Trophoblast cell (in vitro differentiated cells and primary cell): ENCODE results near the gene TEKTIP1.
"Not testable (repeated sequence)": the region's sequence is repeated elsewhere in the genome, so short reads cannot be mapped to it uniquely, and the experiment has no call there.

Experiments
- DNase-seq, 2 donors: peaks; one replicate each; pipeline ENCODE4 v3.0.0-alpha.2; 2016
- H2AFZ ChIP-seq: 2 replicates; pipeline ENCODE4 v1.6.1; 2013; ENCODE audit warnings: low read length, moderate library complexity, mild to moderate bottlenecking; ENCODE audit not compliant: insufficient read depth, poor library complexity
- H2AK5ac ChIP-seq: 2 replicates; pipeline ENCODE4 v1.6.1; 2013; ENCODE audit warnings: mild to moderate bottlenecking, low read length
- H2BK120ac ChIP-seq: 2 replicates; pipeline ENCODE4 v1.6.1; 2013; ENCODE audit warnings: low read length, mild to moderate bottlenecking, moderate library complexity; ENCODE audit not compliant: insufficient read depth, poor library complexity
- H2BK12ac ChIP-seq: 2 replicates; pipeline ENCODE4 v1.6.1; 2013; ENCODE audit warnings: mild to moderate bottlenecking, low read length, moderate library complexity
- H2BK5ac ChIP-seq: 2 replicates; pipeline ENCODE4 v1.6.1; 2013; ENCODE audit warnings: low read length, low read depth, moderate library complexity, mild to moderate bottlenecking; ENCODE audit not compliant: poor library complexity
- H3K14ac ChIP-seq: 2 replicates; pipeline ENCODE4 v1.6.1; 2013; ENCODE audit warnings: mild to moderate bottlenecking, low read length
- H3K18ac ChIP-seq: 2 replicates; pipeline ENCODE4 v1.6.1; 2013; ENCODE audit warnings: mild to moderate bottlenecking, low read length
- H3K23ac ChIP-seq: 2 replicates; pipeline ENCODE4 v1.6.1; 2013; ENCODE audit warnings: low read length
- H3K27ac ChIP-seq: 2 replicates; pipeline ENCODE4 v1.5.1; 2013; ENCODE audit warnings: low read depth, mild to moderate bottlenecking, inconsistent platforms, low read length, moderate library complexity
- H3K27me3 ChIP-seq: 2 replicates; pipeline ENCODE4 v1.6.1; 2013; ENCODE audit warnings: inconsistent platforms, mild to moderate bottlenecking, low read length, moderate library complexity; ENCODE audit not compliant: insufficient read depth
- H3K36me3 ChIP-seq, 2 experiments: 1 replicate in 1 of 2; 2 replicates in 1 of 2; pipeline ENCODE4 v1.6.1; 2013; ENCODE audit warnings: low read length in 2 of 2, mild to moderate bottlenecking in 2 of 2, moderate library complexity in 1 of 2; ENCODE audit not compliant: insufficient read depth in 2 of 2, control insufficient read depth in 1 of 2
- H3K4ac ChIP-seq: 2 replicates; pipeline ENCODE4 v1.6.1; 2013; ENCODE audit warnings: low read depth, mild to moderate bottlenecking, low read length, moderate library complexity
- H3K4me1 ChIP-seq, 2 experiments: 1 replicate in 1 of 2; 2 replicates in 1 of 2; pipeline ENCODE4 v1.6.1; 2013; ENCODE audit warnings: low read length in 2 of 2, mild to moderate bottlenecking in 2 of 2, moderate library complexity in 1 of 2; ENCODE audit not compliant: insufficient read depth in 2 of 2, control insufficient read depth in 1 of 2
- H3K4me2 ChIP-seq: 2 replicates; pipeline ENCODE4 v1.6.1; 2013; ENCODE audit warnings: inconsistent platforms, mild to moderate bottlenecking, low read length, moderate library complexity
- H3K4me3 ChIP-seq: 2 replicates; pipeline ENCODE4 v1.5.1; 2013; ENCODE audit warnings: mild to moderate bottlenecking, low read depth, low read length, inconsistent platforms
- H3K79me1 ChIP-seq: one replicate; pipeline ENCODE4 v1.6.1; 2013; ENCODE audit warnings: low read length
- H3K79me2 ChIP-seq: 2 replicates; pipeline ENCODE4 v1.6.1; 2013; ENCODE audit warnings: low read length, mild to moderate bottlenecking; ENCODE audit not compliant: control insufficient read depth, insufficient read depth, poor library complexity
- H3K9ac ChIP-seq: 2 replicates; pipeline ENCODE4 v1.6.1; 2013; ENCODE audit warnings: mild to moderate bottlenecking, low read length
- H3K9me3 ChIP-seq: 2 replicates; pipeline ENCODE4 v1.6.1; 2013; ENCODE audit warnings: low read depth, mild to moderate bottlenecking, control low read depth, inconsistent platforms, low read length; ENCODE audit not compliant: insufficient read depth
- H4K12ac ChIP-seq: 2 replicates; pipeline ENCODE4 v1.6.1; 2013; ENCODE audit warnings: low read depth, mild to moderate bottlenecking, low read length, moderate library complexity
- H4K8ac ChIP-seq: 2 replicates; pipeline ENCODE4 v1.6.1; 2013; ENCODE audit warnings: low read depth, mild to moderate bottlenecking, low read length, moderate library complexity
- H4K91ac ChIP-seq: one replicate; pipeline ENCODE4 v1.6.1; 2013; ENCODE audit warnings: low read depth, mild to moderate bottlenecking, low read length, moderate library complexity
- WGBS: extraction: QIAGEN DNeasy Blood & Tissue Kit; methylation state at CpG from one replicate; pipeline ENCODE4 v1.1.7; 2013; ENCODE audit warnings: missing lambda C conversion rate; ENCODE audit not compliant: insufficient read length, insufficient coverage; ENCODE audit errors: extremely low coverage; 5-methylcytosine and 5-hydroxymethylcytosine counted together

Gene TEKTIP1

DNA sequence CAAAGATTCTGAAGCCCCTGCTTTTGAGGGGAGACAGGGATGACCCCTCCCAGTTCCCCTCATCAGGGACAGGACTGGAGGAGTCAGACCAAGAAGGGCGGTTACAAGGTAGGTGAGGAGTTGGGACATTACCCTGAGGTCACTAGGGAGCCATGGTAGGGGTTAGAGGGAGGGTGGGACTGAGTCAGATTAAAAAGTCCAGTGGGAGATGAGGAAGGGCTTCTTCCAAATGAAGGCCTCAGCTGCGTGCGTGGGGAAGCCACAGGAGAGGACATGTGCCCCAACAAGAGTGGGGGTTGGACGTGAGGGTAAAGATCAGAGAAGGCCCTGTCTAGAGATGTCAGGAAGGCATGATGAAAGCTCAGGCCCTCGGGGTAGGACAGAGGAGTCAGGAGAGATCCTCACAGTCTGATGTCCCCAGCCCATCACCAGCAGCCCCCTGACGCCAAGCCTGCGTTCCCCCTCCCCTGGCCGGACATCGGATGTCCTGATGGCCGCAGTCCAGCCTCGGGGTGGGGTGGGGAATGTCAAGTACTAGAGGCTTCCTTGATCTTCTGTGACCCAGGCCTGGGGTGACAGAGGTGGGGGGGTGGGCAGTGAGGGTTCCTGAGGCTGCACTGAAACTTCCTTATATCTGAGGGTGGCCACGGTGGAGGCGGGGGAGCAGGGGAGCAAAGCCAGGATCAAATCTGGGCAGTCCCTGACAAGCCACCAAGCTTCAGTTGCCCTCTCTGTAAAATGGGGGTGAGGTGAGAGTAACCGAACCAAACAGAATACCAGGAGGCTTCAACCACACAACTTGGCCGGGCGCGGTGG is 24.9 kb downstream of the TEKTIP1 start:
- Histone ChIP-seq H3K36me3 (no peaks in the 10 kb centered on the region), H3K4me3 (no peak overlapping the region), H3K79me2 (peaks cover 2% of the 10 kb centered on the region), H3K14ac (peak overlapping the region; percentile 38), H2BK120ac (peak overlapping the region; percentile 95), H2AK5ac (peak overlapping the region; percentile 57), H3K23ac (no peak overlapping the region), H2BK5ac (peak overlapping the region; percentile 85), H3K27ac (peak overlapping the region; percentile 66), H3K4me2 (peak overlapping the region; percentile 30), H3K18ac (peak overlapping the region; percentile 54), H3K9me3 (no peaks in the 10 kb centered on the region), H2BK12ac (peak overlapping the region; percentile 94), H2AFZ (no peak overlapping the region), H3K79me1 (peaks cover 24% of the 10 kb centered on the region), H4K8ac (peak overlapping the region; percentile 62), H4K91ac (peak overlapping the region; percentile 98), H3K9ac (no peak overlapping the region), H3K4ac (peak overlapping the region; percentile 80), H3K27me3 (no peaks in the 10 kb centered on the region), H3K4me1 (peaks cover 16 to 19% of the 10 kb centered on the region in 2 experiments), H4K12ac (peak overlapping the region; percentile 26)
- peak in 1 of 2 donors; percentile 27 for DNase-seq
- WGBS, result no CpG with 5 or more reads among the region's 17 CpGs

DNA sequence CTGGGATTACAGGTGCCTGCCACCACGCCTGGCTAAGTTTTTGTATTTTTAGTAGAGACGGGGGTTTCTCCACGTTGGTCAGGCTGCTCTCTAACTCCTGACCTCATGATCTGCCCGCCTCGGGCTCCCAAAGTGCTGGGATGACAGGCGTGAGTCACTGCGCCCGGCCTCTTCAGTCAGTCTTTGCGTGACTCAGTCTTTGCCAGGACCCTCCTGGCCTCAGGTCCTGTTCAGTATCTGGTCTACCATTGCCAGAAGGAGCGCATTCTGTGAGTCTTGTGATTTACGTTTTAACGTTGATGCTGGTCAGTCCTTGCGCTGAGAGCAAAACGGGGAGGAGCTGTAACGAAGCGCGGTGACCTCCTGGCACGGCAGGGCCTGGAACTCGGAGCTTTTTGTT is 26.2 kb downstream of the TEKTIP1 start:
- H3K9ac ChIP-seq, result no peak overlapping the region
- peak overlapping the region; percentile 39 for H2BK12ac ChIP-seq
- H3K79me2 ChIP-seq, result peaks cover 2% of the 10 kb centered on the region
- H3K4me2 ChIP-seq, result no peak overlapping the region
- no CpG with 5 or more reads among the region's 19 CpGs for WGBS
- no peak overlapping the region for H2AFZ ChIP-seq
- peak; percentile 97 for DNase-seq
- H3K23ac ChIP-seq, result no peak overlapping the region
- peak overlapping the region; percentile 57 for H2AK5ac ChIP-seq
- H3K4me1 ChIP-seq, result peaks cover 16 to 19% of the 10 kb centered on the region in 2 experiments
- peak overlapping the region; percentile 88 for H3K27ac ChIP-seq
- H3K18ac ChIP-seq, result no peak overlapping the region
- peak overlapping the region; percentile 70 for H2BK5ac ChIP-seq
- peaks cover 24% of the 10 kb centered on the region for H3K79me1 ChIP-seq
- H3K9me3 ChIP-seq, result no peaks in the 10 kb centered on the region
- H2BK120ac ChIP-seq, result no peak overlapping the region
- no peak overlapping the region for H3K14ac ChIP-seq
- peak overlapping the region; percentile 71 for H4K91ac ChIP-seq
- H4K8ac ChIP-seq, result peak overlapping the region; percentile 87
- H4K12ac ChIP-seq, result no peak overlapping the region
- no peaks in the 10 kb centered on the region for H3K27me3 ChIP-seq
- H3K36me3 ChIP-seq, result no peaks in the 10 kb centered on the region
- no peak overlapping the region for H3K4me3 ChIP-seq
- no peak overlapping the region for H3K4ac ChIP-seq

- not testable (repeated sequence) for H3K9ac ChIP-seq, H3K4ac ChIP-seq, H2AK5ac ChIP-seq, H3K9me3 ChIP-seq, H2AFZ ChIP-seq, H4K12ac ChIP-seq, H3K4me2 ChIP-seq, H3K4me3 ChIP-seq, H3K23ac ChIP-seq, H3K14ac ChIP-seq, H4K8ac ChIP-seq, H2BK5ac ChIP-seq, H4K91ac ChIP-seq, H2BK12ac ChIP-seq, H3K27me3 ChIP-seq, H3K36me3 ChIP-seq, DNase-seq, H2BK120ac ChIP-seq, H3K79me2 ChIP-seq, H3K18ac ChIP-seq, H3K27ac ChIP-seq
- H3K79me1 ChIP-seq, result peaks cover 23% of the 10 kb centered on the region
- WGBS, result no CpG with 5 or more reads among the region's 11 CpGs
- H3K4me1 ChIP-seq, result peaks cover 13 to 14% of the 10 kb centered on the region in 2 experiments
Observed at GRCh38 chr19:3570042-3570441, 31.1 kb downstream of the TEKTIP1 start.

DNA sequence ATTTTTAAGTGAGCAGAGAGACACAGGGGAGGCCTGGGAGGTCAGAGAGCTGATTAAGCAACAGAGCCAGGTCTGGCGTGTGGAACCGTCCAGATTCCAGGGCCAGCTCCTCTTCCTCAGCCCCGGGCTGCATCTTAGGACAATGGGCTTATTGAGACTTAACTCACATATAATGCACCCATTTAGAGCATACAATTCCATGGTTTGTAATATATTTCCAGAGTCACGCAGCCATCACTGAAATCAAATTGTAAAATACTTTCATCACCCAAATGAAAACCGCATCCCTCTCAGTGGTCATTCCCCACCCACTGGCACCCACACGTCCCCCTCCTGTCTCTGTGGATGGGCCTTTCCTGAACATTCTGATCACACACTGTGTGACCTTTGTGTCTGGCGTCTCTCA is 31.6 kb downstream of the TEKTIP1 start:
- H2BK120ac ChIP-seq, result no peak overlapping the region
- no peaks in the 10 kb centered on the region for H3K27me3 ChIP-seq
- no peak overlapping the region for H3K4me2 ChIP-seq
- H4K91ac ChIP-seq, result peak overlapping the region; percentile 72
- peaks cover 7% of the 10 kb centered on the region for H3K79me2 ChIP-seq
- H3K23ac ChIP-seq, result no peak overlapping the region
- no peak overlapping the region for H2AFZ ChIP-seq
- no peak for DNase-seq
- no peaks in the 10 kb centered on the region for H3K9me3 ChIP-seq
- peak overlapping the region; percentile 77 for H2BK5ac ChIP-seq
- peaks cover 10% of the 10 kb centered on the region in 2 experiments for H3K4me1 ChIP-seq
- no peak overlapping the region for H2AK5ac ChIP-seq
- peak overlapping the region; percentile 96 for H2BK12ac ChIP-seq
- no peak overlapping the region for H4K12ac ChIP-seq
- WGBS, result no CpG with 5 or more reads among the region's 7 CpGs
- H3K18ac ChIP-seq, result no peak overlapping the region
- H3K36me3 ChIP-seq, result peaks cover 11 to 12% of the 10 kb centered on the region in 2 experiments
- no peak overlapping the region for H3K4ac ChIP-seq
- no peak overlapping the region for H3K9ac ChIP-seq
- peak overlapping the region; percentile 25 for H3K27ac ChIP-seq
- H3K4me3 ChIP-seq, result no peak overlapping the region
- H3K14ac ChIP-seq, result no peak overlapping the region
- peaks cover 19% of the 10 kb centered on the region for H3K79me1 ChIP-seq
- peak overlapping the region; percentile 43 for H4K8ac ChIP-seq
